Brain pericyte (primary cell): ENCODE measurements around the gene PTPRN2.
"Not testable (repeated sequence)": the region's sequence is repeated elsewhere in the genome, so short reads cannot be mapped to it uniquely, and the experiment has no call there.

Experiments used
- DNase-seq: peaks from one replicate; pipeline ENCODE4 v3.0.0-alpha.2; 2012; ENCODE audit warnings: low read depth, low spot score

Gene PTPRN2

DNA sequence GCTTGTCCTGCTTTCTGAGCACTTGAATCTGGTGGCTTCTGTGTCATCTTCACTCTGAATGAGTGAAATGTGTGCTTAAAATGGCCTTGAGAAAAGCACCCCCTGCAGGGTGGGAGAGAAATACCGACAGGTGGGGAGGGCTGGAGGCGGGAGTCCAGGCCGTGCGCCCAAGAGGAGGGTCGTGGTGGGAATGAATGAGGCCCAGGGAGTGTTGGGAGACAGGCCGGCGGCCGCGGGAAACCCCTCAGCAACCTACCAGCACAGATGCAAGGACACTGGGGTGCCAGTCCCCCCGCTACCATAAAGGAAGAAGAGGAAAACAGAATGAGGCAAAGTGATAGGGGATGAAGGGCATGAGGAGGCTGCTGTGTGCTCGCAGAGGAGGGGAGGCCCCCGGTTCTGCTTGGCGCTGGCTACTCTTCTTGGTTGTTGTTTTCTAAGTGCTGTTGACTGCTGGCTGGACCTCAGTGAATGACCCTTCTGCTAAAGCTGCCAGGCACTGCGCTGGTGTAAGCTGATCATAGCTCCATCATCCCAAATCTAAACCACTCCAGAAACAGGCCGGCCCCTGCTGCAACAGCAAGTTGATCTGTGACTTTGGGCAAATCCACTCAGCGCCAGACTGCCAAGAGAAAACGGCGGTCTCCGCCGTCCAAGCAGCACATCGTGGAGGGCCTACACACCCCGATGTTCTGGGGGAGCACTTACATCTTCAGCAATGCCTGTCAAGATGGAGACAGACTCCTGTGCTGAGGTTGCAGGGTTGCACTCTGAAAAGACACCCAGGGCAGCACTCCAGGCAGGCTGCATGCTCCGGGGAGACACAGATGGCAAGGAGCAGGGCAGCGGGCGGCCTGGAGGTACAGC lies 872.3 kb downstream of the PTPRN2 start:
- DNase-seq = no peak

DNA sequence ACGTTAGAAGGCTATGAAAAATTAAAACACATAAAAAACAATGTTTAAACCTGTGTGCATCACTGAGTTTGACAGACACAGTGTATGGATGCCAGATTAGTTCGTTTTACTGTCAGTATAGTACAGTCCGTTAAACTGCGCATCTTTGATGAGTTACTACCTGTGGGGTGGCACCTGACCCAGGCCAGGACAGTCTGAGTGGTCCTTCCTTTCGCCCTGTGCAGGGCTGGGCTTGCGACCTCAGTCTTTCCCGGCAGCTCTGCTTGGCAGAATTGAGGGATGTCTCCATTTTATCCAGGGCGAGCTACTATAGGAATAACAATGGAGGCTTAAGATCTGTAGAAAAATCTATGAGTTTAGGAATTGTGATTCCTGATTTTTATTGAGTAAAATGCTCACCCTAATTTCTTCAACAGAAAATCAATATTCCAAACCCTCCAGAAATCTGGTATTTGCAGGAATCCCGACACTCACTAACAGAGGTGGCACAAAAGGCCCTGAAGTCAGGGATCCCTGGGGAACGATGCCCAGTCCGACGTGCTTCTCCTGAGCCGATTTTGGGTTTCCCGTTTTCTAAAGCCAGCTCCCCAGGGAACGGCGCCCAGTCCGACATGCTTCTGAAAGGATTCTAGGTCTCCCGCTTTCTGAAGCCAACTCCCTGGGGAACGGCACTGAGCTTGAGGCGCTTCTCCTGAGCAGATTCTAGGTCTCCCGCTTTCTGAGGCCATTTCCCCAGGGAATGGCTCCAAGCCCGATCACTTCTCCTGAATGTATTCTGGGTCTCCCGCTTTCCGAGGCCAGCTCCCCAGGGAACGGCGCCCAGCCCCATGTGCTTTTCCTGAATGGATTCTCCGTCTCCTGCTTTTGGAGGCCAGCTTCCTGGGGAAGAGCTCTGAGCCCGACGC lies 873.2 kb downstream of the PTPRN2 start:
- DNase-seq = no peak

DNA sequence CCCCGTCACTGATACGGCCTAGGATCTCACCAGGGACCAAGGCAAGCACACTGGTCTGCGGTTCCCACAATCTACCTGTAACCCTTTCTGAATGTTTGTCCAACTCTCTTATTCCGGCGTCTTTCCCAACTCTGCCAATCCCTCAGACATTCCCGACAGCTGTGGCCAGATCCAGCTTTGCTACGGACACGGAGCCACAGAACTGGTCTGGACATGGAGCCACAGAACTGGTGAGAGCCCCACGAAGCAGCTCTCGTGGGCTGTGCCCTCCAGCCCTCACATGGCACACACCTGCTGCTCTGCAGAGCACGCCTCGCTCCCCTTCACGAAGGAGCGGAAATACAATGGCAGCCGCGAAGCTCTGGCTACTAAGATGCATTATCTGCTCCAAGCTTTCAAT lies 874.0 kb downstream of the PTPRN2 start:
- no peak for DNase-seq

DNA sequence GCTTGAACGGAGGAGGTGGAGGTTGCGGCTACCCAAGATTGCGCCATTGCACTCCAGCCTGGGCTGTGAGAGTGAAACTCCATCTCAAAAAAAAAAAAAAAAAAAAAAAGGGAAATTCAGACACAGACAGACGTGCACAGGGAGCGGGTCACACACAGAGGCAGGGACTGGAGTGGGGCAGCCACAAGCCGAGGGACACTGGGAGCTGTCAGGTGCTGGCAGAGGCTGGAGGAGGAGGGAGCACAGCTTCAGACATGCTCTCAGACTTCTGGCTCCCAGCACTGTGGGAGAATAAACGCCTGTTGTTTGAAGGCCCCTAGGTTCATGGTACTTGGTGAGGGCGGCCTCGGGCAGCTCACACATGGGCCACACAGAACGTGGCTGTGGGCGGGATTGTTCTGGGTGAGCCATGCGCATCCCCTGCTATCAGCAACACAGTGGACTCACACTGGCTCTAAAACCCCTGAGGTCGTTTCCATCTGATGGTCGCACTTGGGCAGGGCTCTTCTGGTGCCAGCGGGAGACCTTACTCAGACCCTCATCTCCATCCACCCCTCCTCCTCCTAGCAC lies 874.9 kb downstream of the PTPRN2 start:
- DNase-seq = no peak

DNA sequence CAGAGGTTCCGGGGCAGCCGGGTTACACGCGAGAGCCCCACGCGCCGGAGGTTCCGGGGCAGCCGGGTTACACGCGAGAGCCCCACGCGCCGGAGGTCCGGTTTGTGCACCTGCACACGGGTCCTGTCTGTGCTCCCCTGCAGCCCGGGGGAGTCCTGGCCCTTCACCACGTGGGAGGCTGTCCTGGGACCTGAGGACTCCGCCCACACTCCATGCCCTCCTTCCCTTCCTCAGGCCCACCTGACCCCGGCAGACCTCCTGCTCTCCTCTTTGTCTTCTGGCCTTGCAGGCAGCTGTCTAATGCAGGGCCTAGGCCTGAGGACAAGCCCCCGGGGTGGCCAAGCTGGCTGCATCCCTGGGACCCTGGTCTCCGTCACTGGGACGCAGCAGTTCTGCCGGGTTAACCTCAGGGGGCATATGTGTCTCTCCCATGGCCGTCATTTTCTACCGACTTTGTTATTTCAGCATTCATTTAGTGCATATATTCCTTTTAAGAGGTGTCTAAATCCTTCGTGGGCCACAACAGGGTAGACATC lies 876.2 kb downstream of the PTPRN2 start:
- no peak for DNase-seq

DNA sequence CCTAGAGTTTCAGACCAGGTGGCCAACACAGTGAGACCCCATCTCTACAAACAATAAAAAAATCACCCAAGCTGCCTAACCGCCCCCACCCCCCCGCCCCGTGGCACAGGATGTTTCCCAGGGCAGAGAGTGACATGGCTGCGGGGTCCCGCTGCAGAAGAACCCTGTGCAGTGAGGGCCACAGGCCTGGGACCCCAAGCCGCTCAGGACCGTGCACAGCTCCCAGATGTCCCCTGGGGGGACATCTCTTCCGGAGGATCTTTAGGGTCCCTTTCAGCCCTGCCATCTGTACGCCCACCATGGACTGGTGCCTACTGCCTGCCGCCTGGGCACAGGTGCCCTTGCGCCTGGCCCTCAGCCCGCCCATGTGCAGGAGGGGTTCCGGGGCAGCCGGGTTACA lies 877.2 kb downstream of the PTPRN2 start:
- no peak for DNase-seq

DNA sequence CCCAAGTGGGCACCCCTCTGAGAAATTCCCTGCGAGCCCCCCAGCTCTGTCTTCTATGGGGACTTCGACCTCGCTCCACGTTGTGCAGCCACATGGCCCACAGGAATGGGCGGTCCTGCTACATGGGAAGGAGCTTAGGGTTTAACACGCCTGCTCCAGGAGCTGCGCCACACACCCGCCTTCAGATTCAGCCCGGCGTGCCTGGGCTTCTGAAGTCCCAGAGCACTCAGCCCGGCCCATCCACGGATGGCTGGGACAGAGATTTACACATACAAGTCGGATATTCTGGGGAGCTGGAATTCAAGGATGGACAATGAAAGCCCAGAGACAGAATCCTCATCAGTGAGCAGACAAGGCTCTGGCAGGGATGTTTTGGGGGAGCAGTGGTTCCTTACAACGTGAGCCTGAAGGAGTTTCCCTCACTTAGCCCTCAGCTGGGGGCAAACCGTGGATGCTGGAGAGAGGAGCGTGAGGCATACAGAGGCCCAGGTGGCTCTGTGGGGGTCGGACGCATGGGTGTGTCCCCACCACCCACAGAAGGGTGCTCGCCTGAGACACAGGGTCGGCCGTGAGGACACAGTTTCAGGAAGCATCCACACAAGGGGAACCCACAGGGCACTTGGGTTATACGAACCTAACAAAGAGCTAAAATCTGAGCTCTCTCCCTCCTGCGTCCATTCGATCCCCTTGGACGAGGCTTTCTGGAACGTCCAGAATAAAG lies 877.9 kb downstream of the PTPRN2 start:
- DNase-seq = no peak

DNA sequence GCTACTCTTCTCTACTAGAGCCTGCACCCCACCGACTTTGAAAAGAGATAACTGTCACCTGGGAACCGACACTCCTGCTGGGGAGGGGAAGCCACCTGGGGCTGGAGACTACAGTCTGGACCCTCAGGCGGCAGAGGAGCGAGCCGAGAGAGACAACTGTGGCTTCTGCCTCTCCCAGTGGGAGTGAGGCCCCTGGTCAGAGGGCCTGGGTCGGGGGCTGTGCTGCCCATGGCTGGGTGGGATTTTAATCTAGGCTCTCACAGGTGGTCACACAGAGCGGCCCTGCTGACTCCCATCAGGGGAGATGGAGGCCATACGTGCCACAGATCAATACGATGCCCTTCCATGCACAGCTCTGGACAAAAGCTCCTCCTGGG lies 878.7 kb downstream of the PTPRN2 start:
- no peak for DNase-seq

DNA sequence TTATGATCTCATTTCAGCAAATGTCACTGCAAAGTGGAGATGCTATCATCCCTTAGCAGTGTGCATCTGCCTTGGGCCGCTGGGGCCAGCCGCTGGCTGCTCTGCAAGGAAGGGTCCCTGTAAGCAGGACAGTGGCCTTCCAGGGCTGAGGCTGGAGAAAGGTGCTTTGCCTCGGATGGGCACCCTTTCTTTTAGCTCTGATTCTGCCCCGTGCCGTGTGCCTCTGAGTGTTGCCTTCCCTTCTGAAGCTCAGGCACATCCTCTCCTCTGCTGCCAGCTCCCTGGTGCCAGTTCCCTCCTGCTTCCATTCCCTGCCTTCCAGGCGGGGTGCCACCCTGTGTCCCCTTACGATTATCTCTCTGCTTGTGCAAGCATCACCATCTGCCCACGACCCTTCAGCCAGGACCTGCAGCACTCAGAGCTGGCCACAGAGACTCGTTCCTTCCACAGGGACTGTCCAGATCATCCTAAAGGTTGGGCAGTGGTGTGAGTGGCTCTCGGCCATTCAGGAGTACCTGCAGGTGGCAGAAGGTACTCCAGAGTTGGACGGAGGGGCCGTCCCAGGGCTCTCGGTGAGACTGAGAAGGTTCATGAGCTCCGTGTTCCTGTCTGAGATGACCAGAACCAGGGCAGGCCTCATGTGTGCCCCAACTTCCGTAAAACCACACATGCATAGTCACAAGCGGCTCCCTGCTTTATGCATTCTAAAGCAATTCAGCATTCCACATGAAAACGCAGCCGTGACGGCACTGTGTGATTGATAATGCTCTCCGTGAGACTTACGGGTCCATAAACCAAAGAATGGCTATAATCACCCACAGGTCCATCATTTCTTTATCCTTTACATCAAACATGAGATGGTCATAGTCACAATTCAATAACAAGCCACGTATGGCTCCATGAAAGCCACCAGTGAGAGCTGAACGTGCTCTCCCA lies 879.4 kb downstream of the PTPRN2 start:
- DNase-seq = no peak

DNA sequence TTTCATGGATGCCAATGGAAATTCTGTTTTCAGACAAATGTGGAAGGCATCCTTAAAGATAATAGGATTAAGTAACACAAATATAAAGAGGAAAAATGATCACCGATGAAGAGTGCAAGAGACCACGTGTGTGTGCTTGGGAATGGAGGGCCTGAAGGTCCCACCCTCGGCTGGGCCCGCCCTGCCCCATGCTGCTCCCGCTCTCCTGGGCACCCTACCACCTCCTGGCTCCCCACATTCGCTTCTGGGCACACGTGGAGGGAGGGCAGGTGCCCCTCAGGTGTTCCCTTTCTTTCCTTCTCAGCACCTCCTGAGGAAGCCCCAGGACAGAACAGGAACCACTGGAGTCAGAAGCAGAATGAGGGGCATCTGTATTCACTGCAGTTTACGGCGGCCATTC lies 883.3 kb downstream of the PTPRN2 start:
- no peak for DNase-seq

DNA sequence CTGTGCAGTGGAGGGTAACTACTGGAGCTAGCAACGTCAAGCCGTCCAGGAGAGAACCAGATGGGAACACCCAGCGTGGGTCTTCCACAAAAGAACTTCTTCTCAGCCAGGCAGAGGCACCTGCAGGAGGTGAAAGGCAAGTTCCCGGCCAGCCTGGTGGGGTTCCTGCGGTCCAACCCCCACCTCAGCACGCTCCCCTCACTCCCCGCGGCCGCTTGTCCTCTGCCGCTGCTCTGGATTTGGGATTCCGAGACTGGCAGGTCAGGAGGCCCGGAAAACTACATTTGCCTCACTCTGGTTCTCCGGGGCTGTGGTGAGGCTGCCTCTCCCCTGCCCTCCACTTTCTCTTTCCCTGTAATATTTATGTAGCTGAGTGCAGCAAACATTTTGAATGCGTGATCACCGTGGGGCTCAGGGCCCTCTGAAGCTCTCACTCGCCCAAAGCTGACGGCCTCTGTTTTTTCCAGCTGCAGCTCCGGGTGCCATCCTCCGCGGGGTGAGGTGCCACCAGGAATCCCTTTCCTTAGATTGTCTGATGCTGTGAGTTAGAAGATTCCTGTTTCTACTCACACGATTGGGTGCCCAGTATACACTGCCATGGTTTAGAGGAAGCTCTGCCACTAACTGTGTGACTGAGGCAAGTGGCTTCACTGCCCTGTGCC lies 884.0 kb downstream of the PTPRN2 start:
- no peak for DNase-seq

DNA sequence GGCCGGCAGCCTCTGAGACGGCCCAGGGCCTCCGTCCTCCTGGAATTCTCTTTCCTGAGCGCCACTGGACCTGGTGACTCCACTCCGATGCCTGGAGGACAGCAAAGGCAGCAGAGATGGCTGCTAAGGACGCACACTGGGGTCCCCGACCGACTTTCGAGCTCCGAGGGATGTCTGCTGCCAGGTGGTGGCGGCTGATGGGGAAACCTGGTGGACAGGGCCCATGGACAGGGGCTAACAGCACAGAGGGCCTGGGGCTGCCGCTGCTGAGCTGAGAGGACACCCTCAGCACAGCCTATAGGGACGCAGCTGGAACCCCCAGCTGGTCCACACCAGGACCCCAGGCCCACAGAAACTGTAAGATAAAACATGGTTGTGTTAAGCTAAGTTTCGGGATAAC lies 884.5 kb downstream of the PTPRN2 start:
- no peak for DNase-seq

DNA sequence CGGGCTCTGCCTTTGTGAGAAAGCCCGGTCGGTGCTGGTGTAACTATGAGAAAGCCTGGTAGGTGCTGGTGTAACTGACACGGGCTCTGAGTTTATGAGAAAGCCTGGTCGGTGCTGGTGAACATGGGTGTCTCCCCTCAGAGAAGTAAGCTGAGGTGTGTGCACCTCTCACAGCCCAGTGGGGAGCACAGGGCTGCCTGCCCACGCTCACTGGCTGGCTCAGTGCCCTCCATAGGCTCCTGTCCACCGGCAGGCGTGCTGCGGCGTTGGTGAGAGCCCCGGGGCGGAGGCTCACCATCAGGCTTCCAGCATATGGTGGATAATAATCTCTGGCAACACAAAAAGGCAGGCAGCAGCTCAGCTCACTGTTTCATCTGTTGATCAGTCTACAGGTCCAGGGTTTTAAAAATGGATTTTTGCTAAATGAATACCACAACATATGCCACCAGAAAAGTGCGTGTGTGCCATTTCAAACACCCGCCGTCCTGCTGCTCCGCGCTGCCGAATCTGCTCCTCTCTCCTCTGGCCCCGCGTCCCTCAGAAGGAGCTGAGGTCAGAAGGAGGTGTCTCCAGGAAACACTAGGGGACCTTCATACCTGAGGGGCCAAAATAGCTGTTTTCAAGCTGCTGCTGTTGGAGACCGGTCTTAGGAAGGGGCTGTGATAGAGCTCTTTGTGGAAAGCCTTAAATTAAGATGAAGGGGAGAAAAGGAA lies 885.2 kb downstream of the PTPRN2 start:
- no peak for DNase-seq

DNA sequence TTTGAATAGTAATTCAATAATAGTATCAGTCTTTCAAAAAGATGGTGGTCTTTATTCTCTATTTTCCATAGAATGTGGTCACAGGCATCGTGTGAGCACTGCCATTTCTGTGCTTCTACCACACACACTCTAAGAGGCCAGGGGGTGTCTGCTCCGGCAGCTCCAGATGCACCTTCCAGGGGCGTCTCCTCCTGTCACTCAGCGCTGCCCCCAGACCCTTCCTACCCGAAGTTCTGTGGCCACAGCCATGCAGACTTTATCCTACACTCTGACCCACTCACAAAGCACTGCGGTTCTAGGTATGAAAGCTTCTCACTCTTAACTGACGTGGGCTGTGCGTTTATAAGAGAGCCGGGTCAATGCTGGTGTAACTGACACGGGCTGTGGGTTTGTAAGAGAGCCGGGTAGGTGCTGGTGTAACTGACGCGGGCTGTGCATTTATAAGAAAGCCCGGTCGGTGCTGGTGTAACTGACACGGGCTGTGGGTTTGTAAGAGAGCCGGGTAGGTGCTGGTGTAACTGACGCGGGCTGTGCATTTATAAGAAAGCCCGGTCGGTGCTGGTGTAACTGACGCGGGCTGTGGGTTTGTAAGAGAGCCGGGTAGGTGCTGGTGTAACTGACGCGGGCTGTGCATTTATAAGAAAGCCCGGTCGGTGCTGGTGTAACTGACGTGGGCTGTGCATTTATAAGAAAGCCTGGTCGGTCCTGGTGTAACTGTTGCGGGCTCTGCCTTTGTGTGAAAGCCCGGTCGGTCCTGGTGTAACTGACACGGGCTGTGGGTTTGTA lies 886.0 kb downstream of the PTPRN2 start:
- not testable (repeated sequence) for DNase-seq

DNA sequence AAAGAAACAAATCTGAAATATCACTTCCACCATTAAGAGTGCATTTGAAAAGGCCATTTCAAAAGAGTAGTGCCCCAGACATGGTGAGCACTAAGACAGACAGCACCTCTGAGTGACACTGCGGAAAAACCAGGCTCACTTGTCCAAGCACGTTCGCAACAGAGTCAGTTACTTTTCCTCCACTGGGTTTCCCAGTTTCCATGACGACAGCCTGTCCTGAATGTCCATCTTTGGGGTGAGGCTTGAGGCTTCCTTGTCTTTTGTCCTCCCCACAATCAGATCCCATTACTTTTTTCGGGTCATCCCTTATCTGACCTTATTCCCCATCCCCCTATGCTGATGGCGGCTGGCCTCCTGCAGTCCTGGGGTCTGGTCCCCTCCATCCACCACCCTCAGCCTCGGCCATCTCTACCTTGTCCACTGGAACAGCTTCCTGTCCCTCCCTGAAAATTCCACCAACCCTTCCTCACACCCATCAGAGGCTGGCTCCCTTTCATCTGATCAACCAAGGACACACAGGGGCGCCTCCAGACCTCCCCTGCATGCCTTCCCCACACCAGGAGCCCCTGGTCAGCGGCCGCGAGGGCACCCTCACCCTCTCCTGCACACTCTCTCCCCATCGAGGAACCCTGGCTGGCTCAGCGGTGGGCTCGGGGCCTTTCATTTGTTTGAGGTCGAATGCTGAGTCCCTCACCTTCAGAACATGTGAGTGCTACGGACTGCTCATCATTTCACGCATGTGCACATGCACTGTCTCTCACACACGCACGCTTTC lies 887.2 kb downstream of the PTPRN2 start:
- no peak for DNase-seq

DNA sequence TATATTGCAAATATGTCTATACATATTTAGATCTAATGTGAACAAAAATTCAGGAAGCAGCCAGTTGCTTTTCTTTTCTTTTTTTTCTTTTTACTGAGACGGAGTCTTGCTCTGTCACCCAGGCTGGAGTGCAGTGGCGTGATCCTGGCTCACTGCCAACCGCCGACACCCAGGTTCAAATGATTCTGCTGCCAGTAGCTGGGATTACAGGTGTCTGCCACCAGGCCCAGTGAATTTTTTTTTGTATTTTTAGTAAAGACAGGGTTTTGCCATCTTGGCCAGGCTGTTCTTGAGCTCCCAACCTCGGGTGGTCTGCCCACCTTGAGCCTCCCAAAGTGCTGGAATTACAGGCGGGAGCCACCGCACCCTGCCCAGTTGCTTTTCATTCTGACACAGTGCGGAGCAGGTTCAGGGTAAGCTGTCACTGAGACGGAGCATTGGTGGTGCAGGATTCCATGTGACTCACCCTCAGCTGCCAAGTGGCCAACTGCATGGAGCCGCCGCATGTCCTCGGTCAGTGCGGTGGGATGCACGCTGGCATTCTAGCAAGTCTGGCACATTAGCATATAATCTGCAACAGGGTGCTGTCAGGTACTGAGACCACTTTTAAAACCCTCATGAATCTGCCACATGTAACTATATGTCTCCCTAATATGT lies 888.1 kb downstream of the PTPRN2 start:
- no peak for DNase-seq

DNA sequence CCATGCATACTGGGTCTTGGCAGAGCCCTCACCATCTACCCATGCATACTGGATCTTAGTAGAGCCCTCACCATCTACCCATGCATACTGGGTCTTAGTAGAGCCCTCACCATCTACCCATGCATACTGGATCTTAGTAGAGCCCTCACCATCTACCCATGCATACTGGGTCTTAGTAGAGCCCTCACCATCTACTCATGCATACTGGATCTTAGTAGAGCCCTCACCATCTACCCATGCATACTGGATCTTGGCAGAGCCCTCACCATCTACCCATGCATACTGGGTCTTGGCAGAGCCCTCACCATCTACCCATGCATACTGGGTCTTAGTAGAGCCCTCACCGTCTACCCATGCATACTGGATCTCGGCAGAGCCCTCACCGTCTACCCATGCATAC lies 890.3 kb downstream of the PTPRN2 start:
- not testable (repeated sequence) for DNase-seq
